WERI-Rb-1 (cell line): ENCODE data around the gene HDAC4.

Experiments used
- DNase-seq: peaks from one replicate; pipeline ENCODE4 v3.0.0-alpha.2; 2020
- H3K27ac ChIP-seq: fragments of 250-450 bp; sonication (Bioruptor Pico); 2 replicates; pipeline ENCODE4 v1.5.1; 2020; ENCODE audit warnings: mild to moderate bottlenecking, moderate library complexity
- H3K27me3 ChIP-seq: fragments of 250-450 bp; sonication (Bioruptor Pico); 2 replicates; pipeline ENCODE4 v1.5.1; 2021; ENCODE audit warnings: mild to moderate bottlenecking, low read depth, moderate library complexity; ENCODE audit not compliant: insufficient read depth, severe bottlenecking
- H3K36me3 ChIP-seq: fragments of 250-450 bp; sonication (Bioruptor Pico); 2 replicates; pipeline ENCODE4 v1.5.1; 2020; ENCODE audit warnings: mild to moderate bottlenecking, moderate library complexity
- H3K4me3 ChIP-seq: 2 replicates; pipeline ENCODE4 v1.5.1; 2011; ENCODE audit warnings: low read depth, mild to moderate bottlenecking, control low read depth, low read length
- H3K9me3 ChIP-seq: fragments of 250-450 bp; sonication (Bioruptor Pico); 2 replicates; pipeline ENCODE4 v1.5.1; 2021; ENCODE audit warnings: mild to moderate bottlenecking, moderate library complexity; ENCODE audit not compliant: severe bottlenecking
- TF ChIP-seq, protein P1 (sequence below): IDR thresholded peaks from 2 replicates; pipeline ENCODE4 v1.5.1; 2011; ENCODE audit warnings: low read depth, mild to moderate bottlenecking, control low read depth, inconsistent platforms, low read length

The HDAC4 gene

DNA sequence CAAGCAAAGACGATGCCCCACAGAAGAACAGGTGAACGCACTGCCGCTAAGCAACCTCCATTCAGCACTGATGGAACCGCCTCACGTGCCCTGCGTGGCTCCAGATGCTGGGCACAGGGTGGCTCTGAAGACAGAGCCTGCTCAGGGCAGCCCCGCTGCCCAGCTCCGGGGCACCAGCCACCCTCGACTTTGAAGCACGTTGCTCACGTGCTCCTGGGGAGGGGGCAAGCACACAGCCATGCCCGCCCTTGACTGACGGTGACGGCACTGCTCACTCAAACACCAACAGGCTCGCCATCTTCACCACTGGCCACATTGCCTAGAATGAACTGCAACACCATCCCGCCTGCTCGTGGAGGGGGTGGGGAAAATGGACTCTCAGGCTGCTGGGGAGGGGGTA, 251.3 kb downstream of the HDAC4 start:
- Histone ChIP-seq H3K27ac (no peak overlapping the region), H3K36me3 (no peaks in the 10 kb centered on the region), H3K9me3 (no peaks in the 10 kb centered on the region), H3K27me3 (no peaks in the 10 kb centered on the region), H3K4me3 (no peak overlapping the region)
- DNase-seq, result no peak
- TF ChIP-seq, protein P1, sequence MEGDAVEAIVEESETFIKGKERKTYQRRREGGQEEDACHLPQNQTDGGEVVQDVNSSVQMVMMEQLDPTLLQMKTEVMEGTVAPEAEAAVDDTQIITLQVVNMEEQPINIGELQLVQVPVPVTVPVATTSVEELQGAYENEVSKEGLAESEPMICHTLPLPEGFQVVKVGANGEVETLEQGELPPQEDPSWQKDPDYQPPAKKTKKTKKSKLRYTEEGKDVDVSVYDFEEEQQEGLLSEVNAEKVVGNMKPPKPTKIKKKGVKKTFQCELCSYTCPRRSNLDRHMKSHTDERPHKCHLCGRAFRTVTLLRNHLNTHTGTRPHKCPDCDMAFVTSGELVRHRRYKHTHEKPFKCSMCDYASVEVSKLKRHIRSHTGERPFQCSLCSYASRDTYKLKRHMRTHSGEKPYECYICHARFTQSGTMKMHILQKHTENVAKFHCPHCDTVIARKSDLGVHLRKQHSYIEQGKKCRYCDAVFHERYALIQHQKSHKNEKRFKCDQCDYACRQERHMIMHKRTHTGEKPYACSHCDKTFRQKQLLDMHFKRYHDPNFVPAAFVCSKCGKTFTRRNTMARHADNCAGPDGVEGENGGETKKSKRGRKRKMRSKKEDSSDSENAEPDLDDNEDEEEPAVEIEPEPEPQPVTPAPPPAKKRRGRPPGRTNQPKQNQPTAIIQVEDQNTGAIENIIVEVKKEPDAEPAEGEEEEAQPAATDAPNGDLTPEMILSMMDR, result no peak

DNA sequence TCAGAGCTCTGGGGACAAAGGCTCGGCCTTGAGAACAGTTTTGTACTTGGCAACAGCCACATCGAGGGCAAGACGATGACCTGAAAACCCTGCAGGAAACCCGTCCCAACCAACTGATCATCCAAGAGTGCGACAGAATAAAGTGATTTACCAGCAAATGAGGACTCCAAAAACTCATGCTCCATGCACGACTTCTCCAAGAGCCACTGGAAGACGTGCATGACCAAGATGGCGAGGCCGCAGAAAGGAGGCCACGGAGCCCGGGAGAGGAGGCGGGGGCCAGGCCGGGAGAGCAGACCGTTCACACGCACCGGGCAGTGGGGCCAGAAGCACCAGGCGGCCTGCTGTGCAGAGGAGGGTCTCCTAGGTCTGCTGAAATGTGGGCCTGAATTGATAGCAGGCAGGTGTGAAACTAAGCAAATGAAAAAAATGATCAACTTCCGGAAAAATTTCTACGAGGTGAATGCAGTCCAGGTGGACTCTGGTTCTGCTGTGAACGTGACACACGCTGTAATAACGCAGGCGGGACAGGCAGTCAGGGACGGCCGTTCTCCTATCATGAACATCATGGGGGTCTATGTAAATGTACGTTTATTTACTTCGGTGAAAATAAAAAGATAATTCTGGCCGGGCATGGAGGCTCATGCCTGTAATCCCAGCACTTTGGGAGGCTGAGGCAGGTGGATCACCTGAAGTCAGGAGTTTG, 252.2 kb downstream of the HDAC4 start:
- no peak for DNase-seq
- Histone ChIP-seq H3K36me3 (no peaks in the 10 kb centered on the region), H3K27ac (no peak overlapping the region), H3K9me3 (no peaks in the 10 kb centered on the region), H3K4me3 (no peak overlapping the region), H3K27me3 (no peaks in the 10 kb centered on the region)
- TF ChIP-seq, protein P1, result no peak

DNA sequence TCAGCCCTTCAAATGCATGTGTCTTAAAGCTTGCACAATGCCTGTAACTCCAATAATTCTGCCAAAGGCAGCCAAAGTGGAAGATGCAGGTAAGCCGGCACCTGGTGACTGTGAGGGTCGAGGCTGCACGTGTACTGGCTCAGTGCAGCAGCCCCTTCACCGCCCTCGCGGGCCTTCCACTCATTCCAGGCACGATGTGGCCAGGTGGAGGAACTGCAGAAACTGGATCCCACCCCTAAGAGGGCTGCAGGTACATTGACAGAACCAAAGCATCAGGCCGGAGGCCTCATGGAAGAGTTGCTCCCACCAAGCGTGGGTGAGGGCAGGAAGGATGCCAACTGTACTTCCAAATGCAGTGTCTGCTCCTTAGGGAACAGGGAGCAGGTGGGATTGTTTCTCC, 253.4 kb downstream of the HDAC4 start:
- no peaks in the 10 kb centered on the region for H3K9me3 ChIP-seq
- H3K36me3 ChIP-seq, result no peaks in the 10 kb centered on the region; the same call in 1 of the 2 replicates
- no peaks in the 10 kb centered on the region for H3K27me3 ChIP-seq
- TF ChIP-seq, protein P1, result no peak
- no peak overlapping the region for H3K27ac ChIP-seq
- DNase-seq, result no peak
- no peak overlapping the region for H3K4me3 ChIP-seq

DNA sequence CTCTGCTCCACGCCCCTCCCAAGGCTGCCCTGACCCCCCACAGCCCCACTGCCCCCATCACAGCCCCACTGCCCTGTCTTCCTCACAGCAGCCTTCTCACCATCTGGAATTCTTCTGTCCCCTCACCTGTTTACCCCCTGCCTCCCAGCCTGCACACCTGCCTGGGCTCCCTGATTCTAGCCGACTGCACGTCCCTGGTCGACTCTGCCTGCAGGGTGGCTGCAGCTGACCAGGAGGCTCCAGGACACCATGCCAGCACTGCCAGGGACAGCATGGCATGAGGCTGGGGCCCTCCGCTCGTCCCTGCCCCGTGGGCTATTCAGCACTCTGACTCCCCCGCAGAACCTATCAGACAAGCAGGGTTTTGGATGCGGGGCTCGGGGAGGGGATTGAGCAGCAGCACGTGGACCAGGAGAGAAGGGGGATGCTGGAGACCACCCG, 254.1 kb downstream of the HDAC4 start:
- no peaks in the 10 kb centered on the region for H3K27me3 ChIP-seq
- H3K9me3 ChIP-seq, result no peaks in the 10 kb centered on the region
- no peak overlapping the region for H3K27ac ChIP-seq
- DNase-seq, result no peak
- no peaks in the 10 kb centered on the region; the same call in 1 of the 2 replicates for H3K36me3 ChIP-seq
- TF ChIP-seq, protein P1, result no peak
- H3K4me3 ChIP-seq, result no peak overlapping the region

DNA sequence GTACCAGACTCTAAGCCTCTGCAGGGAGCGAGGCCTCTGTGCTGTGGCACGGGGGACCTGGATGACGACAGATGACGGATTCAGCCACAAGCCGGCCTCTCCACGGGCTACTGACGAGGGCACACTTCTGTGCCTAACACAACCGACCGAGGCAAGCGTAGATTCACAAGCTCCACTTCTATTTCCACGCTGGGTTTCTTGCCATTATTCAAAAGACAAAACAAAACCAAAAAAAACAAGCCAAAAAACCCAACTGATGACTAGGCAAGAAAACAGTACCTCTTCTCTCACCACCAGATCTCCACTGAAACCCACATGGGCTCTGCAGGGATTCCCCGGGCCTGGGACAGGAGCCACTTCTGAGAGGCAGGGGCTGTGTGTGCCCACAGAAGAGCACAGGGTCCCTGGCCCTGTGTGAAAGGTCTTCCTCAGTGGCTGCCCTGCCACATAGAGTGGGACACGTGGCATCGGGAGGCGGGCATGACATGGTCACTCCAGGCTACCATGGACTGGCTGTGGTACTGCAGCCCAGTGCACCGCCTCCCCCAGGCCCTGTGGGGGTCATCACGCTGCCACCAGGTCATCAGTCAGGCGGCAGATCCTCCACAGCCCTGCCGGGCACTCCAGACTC, 254.7 kb downstream of the HDAC4 start:
- Histone ChIP-seq H3K27me3 (no peaks in the 10 kb centered on the region), H3K9me3 (no peaks in the 10 kb centered on the region), H3K36me3 (no peaks in the 10 kb centered on the region; the same call in 1 of the 2 replicates), H3K27ac (no peak overlapping the region), H3K4me3 (no peak overlapping the region)
- DNase-seq, result no peak
- TF ChIP-seq, protein P1, result no peak
